Testis (tissue), 2 donors: ENCODE results near the gene UBASH3B.

Source experiments
- CTCF ChIP-seq, 3 experiments: fragments of 450-650 bp in 2 of 3; fragments of 200-600 bp in 1 of 3; sonication (generic) in 1 of 3; IDR thresholded peaks; one replicate each; pipeline ENCODE4 v1.5.1; 2016 to 2019; ENCODE audit warnings: antibody characterized with exemption in 3 of 3, mild to moderate bottlenecking in 2 of 3, moderate library complexity in 1 of 3
- POLR2A ChIP-seq: fragments of 450-650 bp; IDR thresholded peaks from one replicate; pipeline ENCODE4 v1.6.1; 2017; ENCODE audit warnings: antibody characterized with exemption, mild to moderate bottlenecking, moderate library complexity

- no peak for TF ChIP-seq CTCF (IDR thresholded peaks at IDR 0.05)
- TF ChIP-seq POLR2A, result no peak
These were observed 156.2 kb downstream of the UBASH3B start for GRCh38 chr11:122811721-122812120.
